Naive B cell (primary cell): ENCODE results near the gene ATP2B3. TPM values are rescaled to one million over a fixed set of nuclear protein-coding genes. Genes with fewer than 3 reads are reported as not detected.

Experiments
- ATAC-seq, 2 donors: fragments of 150-1000 bp; cut with Tn5 transposase; 2 replicates each; pipeline ENCODE4 v1.10.0; 2021; ENCODE audit warnings: low read depth in 2 of 2, mild to moderate bottlenecking in 2 of 2, moderate library complexity in 2 of 2
- DNase-seq: peaks from one replicate; pipeline ENCODE4 v3.0.0; 2022
- H3K27ac Mint-ChIP-seq, 6 donors: one replicate each; pipeline ENCODE4 v1.8.0; 2020 to 2022; ENCODE audit warnings: mild to moderate bottlenecking in 6 of 6, mixed read lengths in 6 of 6, moderate library complexity in 5 of 6, inconsistent platforms in 2 of 6
- H3K27me3 Mint-ChIP-seq, 3 donors: one replicate each; pipeline ENCODE4 v1.8.0; 2021 to 2022; ENCODE audit warnings: mixed read lengths in 3 of 3, mild to moderate bottlenecking in 1 of 3
- H3K36me3 Mint-ChIP-seq, 2 donors: one replicate each; pipeline ENCODE4 v1.8.0; 2020 to 2022; ENCODE audit warnings: mixed read lengths in 2 of 2, inconsistent platforms in 1 of 2, mild to moderate bottlenecking in 1 of 2
- H3K4me1 Mint-ChIP-seq, 3 donors: one replicate each; pipeline ENCODE4 v1.8.0; 2020 to 2022; ENCODE audit warnings: mixed read lengths in 3 of 3, inconsistent platforms in 1 of 3, mild to moderate bottlenecking in 1 of 3, moderate library complexity in 1 of 3
- H3K4me3 Mint-ChIP-seq, 8 donors: one replicate each; pipeline ENCODE4 v1.8.0; 2020 to 2022; ENCODE audit warnings: mild to moderate bottlenecking in 8 of 8, mixed read lengths in 8 of 8, moderate library complexity in 8 of 8, inconsistent platforms in 2 of 8
- H3K9me3 Mint-ChIP-seq, 7 donors: one replicate each; pipeline ENCODE4 v1.8.0; 2020 to 2022; ENCODE audit warnings: mixed read lengths in 7 of 7, mild to moderate bottlenecking in 5 of 7, inconsistent platforms in 2 of 7, moderate library complexity in 1 of 7
- polyA plus RNA-seq, 6 donors: library from polyadenylated mRNA; unstranded; fragments of 300-500 nt; fragmentation: Illumina TruSeq; gene quantifications; one replicate each; pipeline ENCODE4 v1.2.3, GENCODE V29; 2021; ENCODE audit warnings: low read depth in 6 of 6

Gene ATP2B3
- polyA plus RNA-seq, 6 donors from 2014 or later, result 0.05 TPM; not detected in 5

GRCh38 chrX:153578200-153578835, 60.9 kb downstream of the ATP2B3 start:
- Mint-ChIP-seq H3K36me3 (no peaks in the 10 kb centered on the region), H3K27ac (no peak overlapping the region), H3K9me3 (no peaks in the 10 kb centered on the region), H3K27me3 (peaks cover 0 to 13% (median 0%) of the 10 kb centered on the region in 3 donors), H3K4me3 (no peak overlapping the region), H3K4me1 (peaks cover 14 to 24% (median 23%) of the 10 kb centered on the region in 3 donors)
- no peak for DNase-seq
- no peak for ATAC-seq

GRCh38 chrX:153578889-153579288, 61.4 kb downstream of the ATP2B3 start:
- Mint-ChIP-seq H3K4me1 (peaks cover 19 to 29% (median 20%) of the 10 kb centered on the region in 3 donors), H3K27me3 (peaks cover 0 to 13% (median 0%) of the 10 kb centered on the region in 3 donors), H3K4me3 (peak overlapping the region in 1 of 8 donors; percentile 24), H3K27ac (no peak overlapping the region), H3K36me3 (no peaks in the 10 kb centered on the region), H3K9me3 (no peaks in the 10 kb centered on the region)
- no peak for ATAC-seq
- DNase-seq, result no peak

- Mint-ChIP-seq H3K4me1 (peaks cover 15 to 29% (median 20%) of the 10 kb centered on the region in 3 donors), H3K27me3 (peaks cover 0 to 3% (median 0%) of the 10 kb centered on the region in 3 donors), H3K4me3 (no peak overlapping the region), H3K36me3 (no peaks in the 10 kb centered on the region), H3K9me3 (peaks cover 0 to 2% (median 0%) of the 10 kb centered on the region in 7 donors), H3K27ac (no peak overlapping the region)
- DNase-seq, result no peak
- no peak for ATAC-seq
Observed at GRCh38 chrX:153580700-153581386, 63.4 kb downstream of the ATP2B3 start.

- peak; percentile 100 for ATAC-seq
- Mint-ChIP-seq H3K9me3 (peaks cover 0 to 2% (median 0%) of the 10 kb centered on the region in 7 donors), H3K27me3 (no peaks in the 10 kb centered on the region), H3K36me3 (no peaks in the 10 kb centered on the region), H3K4me3 (peak overlapping the region in 7 of 8 donors; percentile 42 to 86 (median 77)), H3K4me1 (peaks cover 15 to 29% (median 25%) of the 10 kb centered on the region in 3 donors), H3K27ac (peak overlapping the region in 5 of 6 donors; percentile 1 to 91 (median 69))
- peak; percentile 75 for DNase-seq
Observed at GRCh38 chrX:153582896-153583295, 65.5 kb downstream of the ATP2B3 start.

GRCh38 chrX:153583433-153583832, 66.0 kb downstream of the ATP2B3 start:
- no peak for ATAC-seq
- Mint-ChIP-seq H3K9me3 (peaks cover 0 to 2% (median 0%) of the 10 kb centered on the region in 7 donors), H3K36me3 (no peaks in the 10 kb centered on the region), H3K4me1 (peaks cover 15 to 32% (median 25%) of the 10 kb centered on the region in 3 donors), H3K27ac (peak overlapping the region in 2 of 6 donors; percentile 12 to 42), H3K4me3 (peak overlapping the region in 6 of 8 donors; percentile 42 to 86 (median 79)), H3K27me3 (no peaks in the 10 kb centered on the region)
- no peak for DNase-seq

GRCh38 chrX:153585827-153586226, 68.4 kb downstream of the ATP2B3 start:
- Mint-ChIP-seq H3K27me3 (no peaks in the 10 kb centered on the region), H3K4me1 (peaks cover 9 to 36% (median 19%) of the 10 kb centered on the region in 3 donors), H3K36me3 (no peaks in the 10 kb centered on the region), H3K27ac (peak overlapping the region in 2 of 6 donors; percentile 7 to 81), H3K4me3 (peak overlapping the region in 1 of 8 donors; percentile 39), H3K9me3 (peaks cover 0 to 2% (median 0%) of the 10 kb centered on the region in 7 donors)
- DNase-seq, result no peak
- no peak for ATAC-seq

- H3K27ac Mint-ChIP-seq, result no peak overlapping the region
Observed at GRCh38 chrX:153587342-153587741, 69.9 kb downstream of the ATP2B3 start.

GRCh38 chrX:153588021-153588781, 70.8 kb downstream of the ATP2B3 start:
- H3K4me3 Mint-ChIP-seq, result no peak overlapping the region
- ATAC-seq (no peak), DNase-seq (no peak)
- peaks cover 0 to 2% (median 0%) of the 10 kb centered on the region in 7 donors for H3K9me3 Mint-ChIP-seq
- H3K36me3 Mint-ChIP-seq, result no peaks in the 10 kb centered on the region
- peak overlapping the region in 1 of 6 donors; percentile 8 for H3K27ac Mint-ChIP-seq
- no peaks in the 10 kb centered on the region for H3K27me3 Mint-ChIP-seq
- H3K4me1 Mint-ChIP-seq, result peaks cover 13 to 37% (median 21%) of the 10 kb centered on the region in 3 donors

More at GRCh38 chrX:153587342-153587741, 69.9 kb downstream of the ATP2B3 start:
- H3K4me3 Mint-ChIP-seq, result no peak overlapping the region
- H3K4me1 Mint-ChIP-seq, result peaks cover 19 to 43% (median 28%) of the 10 kb centered on the region in 3 donors
- no peak for ATAC-seq
- H3K9me3 Mint-ChIP-seq, result peaks cover 0 to 2% (median 0%) of the 10 kb centered on the region in 7 donors
- no peak for DNase-seq
- no peaks in the 10 kb centered on the region for H3K27me3 Mint-ChIP-seq
- no peaks in the 10 kb centered on the region for H3K36me3 Mint-ChIP-seq

GRCh38 chrX:153588782-153589446, 71.5 kb downstream of the ATP2B3 start:
- Mint-ChIP-seq H3K4me3 (no peak overlapping the region), H3K9me3 (peaks cover 0 to 2% (median 0%) of the 10 kb centered on the region in 7 donors), H3K27me3 (no peaks in the 10 kb centered on the region), H3K27ac (no peak overlapping the region), H3K4me1 (peaks cover 13 to 30% (median 16%) of the 10 kb centered on the region in 3 donors), H3K36me3 (no peaks in the 10 kb centered on the region)
- no peak for ATAC-seq
- DNase-seq, result no peak

- Mint-ChIP-seq H3K27ac (peak overlapping the region; percentile 54 to 93 (median 84)), H3K4me1 (peaks cover 22 to 37% (median 22%) of the 10 kb centered on the region in 3 donors), H3K27me3 (no peaks in the 10 kb centered on the region)
Observed at GRCh38 chrX:153590961-153591956, 73.8 kb downstream of the ATP2B3 start.

GRCh38 chrX:153592091-153592833, 74.8 kb downstream of the ATP2B3 start:
- no peaks in the 10 kb centered on the region for H3K27me3 Mint-ChIP-seq
- peak overlapping the region in 1 of 8 donors; percentile 8 for H3K4me3 Mint-ChIP-seq
- H3K36me3 Mint-ChIP-seq, result no peaks in the 10 kb centered on the region
- H3K27ac Mint-ChIP-seq, result peak overlapping the region; percentile 42 to 93 (median 84)
- peaks cover 27 to 46% (median 32%) of the 10 kb centered on the region in 3 donors for H3K4me1 Mint-ChIP-seq
- ATAC-seq, result no peak
- no peak for DNase-seq
- peaks cover 0 to 1% (median 0%) of the 10 kb centered on the region in 7 donors for H3K9me3 Mint-ChIP-seq

More at GRCh38 chrX:153590961-153591956, 73.8 kb downstream of the ATP2B3 start:
- no peaks in the 10 kb centered on the region for H3K9me3 Mint-ChIP-seq
- H3K4me3 Mint-ChIP-seq, result peak overlapping the region in 5 of 8 donors; percentile 12 to 54 (median 37)
- DNase-seq (peak; percentile 29), ATAC-seq (peak; percentile 95 to 96)
- no peaks in the 10 kb centered on the region for H3K36me3 Mint-ChIP-seq
